COLO668 (cell line): Measurements from ENCODE around the gene MS4A6E.

Experiments used
- DNase-seq: peaks from one replicate; lab custom pipeline; 2025; ENCODE audit not compliant: unreplicated experiment; lab: John Stamatoyannopoulos, UW

The MS4A6E gene

GRCh38 chr11:60371854-60372253, 44.8 kb downstream of the MS4A6E start:
- DNase-seq, result no peak

GRCh38 chr11:60372767-60373166, 45.7 kb downstream of the MS4A6E start:
- DNase-seq, result no peak

GRCh38 chr11:60375316-60375715, 48.3 kb downstream of the MS4A6E start:
- no peak for DNase-seq

- no peak for DNase-seq
Measured at GRCh38 chr11:60376601-60377000, 49.5 kb downstream of the MS4A6E start.

- DNase-seq, result no peak
Measured at GRCh38 chr11:60377401-60378136, 50.5 kb downstream of the MS4A6E start.

- DNase-seq, result no peak
Measured at GRCh38 chr11:60378354-60378753, 51.3 kb downstream of the MS4A6E start, which contains the start of gene MS4A7. Gene MS4A7, plus strand, starts transcription at chr11:60378532. Its CDS starts 4,610 bp downstream, at chr11:60383142.

GRCh38 chr11:60389279-60389910, 62.3 kb downstream of the MS4A6E start:
- DNase-seq, result no peak

GRCh38 chr11:60390419-60390818, 63.4 kb downstream of the MS4A6E start:
- DNase-seq, result no peak
